Astrocyte (in vitro differentiated cells and primary cell): ENCODE data around the gene IGSF3.
"Not testable (repeated sequence)": the region's sequence is repeated elsewhere in the genome, so short reads cannot be mapped to it uniquely, and the experiment has no call there.

Experiments used
- CTCF ChIP-seq: IDR thresholded peaks from 2 replicates; pipeline ENCODE4 v1.5.1; 2011; ENCODE audit warnings: low read depth, mild to moderate bottlenecking, inconsistent platforms, low read length, moderate library complexity; ENCODE audit not compliant: insufficient read depth
- EZH2 ChIP-seq: IDR thresholded peaks from 2 replicates; pipeline ENCODE4 v1.6.1; 2012; ENCODE audit warnings: mild to moderate bottlenecking, low read length, inconsistent platforms; ENCODE audit not compliant: insufficient read depth

GRCh38 chr1:116589101-116589735, 78.3 kb downstream of the IGSF3 start:
- TF ChIP-seq CTCF, EZH2: not testable (repeated sequence)
